Eye (tissue), 1 donor: ENCODE measurements around the gene COL23A1.

Experiments used
- DNase-seq: peaks from one replicate; pipeline ENCODE4 v3.0.0-alpha.2; 2015

COL23A1 gene

GRCh38 chr5:178418471-178419010 is 171.7 kb downstream of the COL23A1 start:
- no peak for DNase-seq

GRCh38 chr5:178418031-178418430 is 172.2 kb downstream of the COL23A1 start:
- DNase-seq = no peak

GRCh38 chr5:178417391-178417811 is 172.8 kb downstream of the COL23A1 start:
- peak; percentile 53 for DNase-seq

GRCh38 chr5:178416919-178417318 is 173.3 kb downstream of the COL23A1 start:
- DNase-seq = no peak

- DNase-seq = no peak
Observed at GRCh38 chr5:178416206-178416882, 173.8 kb downstream of the COL23A1 start.

GRCh38 chr5:178415353-178415752 is 174.8 kb downstream of the COL23A1 start:
- DNase-seq = no peak

GRCh38 chr5:178413988-178414387 is 176.2 kb downstream of the COL23A1 start:
- DNase-seq = no peak

GRCh38 chr5:178411083-178411482 is 179.1 kb downstream of the COL23A1 start:
- DNase-seq = no peak

GRCh38 chr5:178407646-178408045 is 182.5 kb downstream of the COL23A1 start:
- no peak for DNase-seq

- DNase-seq = no peak
Observed at GRCh38 chr5:178404987-178405386, 185.2 kb downstream of the COL23A1 start.

- no peak for DNase-seq
Observed at GRCh38 chr5:178403956-178404600, 186.1 kb downstream of the COL23A1 start.

- DNase-seq = no peak
Observed at GRCh38 chr5:178403351-178403750, 186.8 kb downstream of the COL23A1 start.

GRCh38 chr5:178399701-178400095 is 190.5 kb downstream of the COL23A1 start:
- peak; percentile 68 for DNase-seq

GRCh38 chr5:178398901-178399700 is 191.1 kb downstream of the COL23A1 start:
- peak; percentile 69 for DNase-seq

- peak; percentile 71 for DNase-seq
Observed at GRCh38 chr5:178396796-178397720, 193.1 kb downstream of the COL23A1 start.

- DNase-seq = no peak
Observed at GRCh38 chr5:178394074-178394473, 196.1 kb downstream of the COL23A1 start.

- no peak for DNase-seq
Observed at GRCh38 chr5:178392931-178393394, 197.2 kb downstream of the COL23A1 start.

GRCh38 chr5:178392386-178392785 is 197.8 kb downstream of the COL23A1 start:
- DNase-seq = no peak

- DNase-seq = no peak
Observed at GRCh38 chr5:178391480-178391879, 198.7 kb downstream of the COL23A1 start.

- no peak for DNase-seq
Observed at GRCh38 chr5:178389796-178390195, 200.4 kb downstream of the COL23A1 start.

- DNase-seq = no peak
Observed at GRCh38 chr5:178389026-178389729, 201.0 kb downstream of the COL23A1 start.
